NCI-H1694 (cell line): Measurements from ENCODE around the gene ANKRD39.

Source experiments
- DNase-seq: peaks from one replicate; lab custom pipeline; 2025; lab: John Stamatoyannopoulos, UW

ANKRD39 gene

GRCh38 chr2:96887493-96888012, 29.7 kb upstream of the ANKRD39 start:
- no peak for DNase-seq

- no peak for DNase-seq
Observed at GRCh38 chr2:96885432-96886347, 27.9 kb upstream of the ANKRD39 start.

- DNase-seq = no peak
Observed at GRCh38 chr2:96884299-96885094, 26.7 kb upstream of the ANKRD39 start.

- no peak for DNase-seq
Observed at GRCh38 chr2:96883306-96883705, 25.5 kb upstream of the ANKRD39 start.

- no peak for DNase-seq
Observed at GRCh38 chr2:96882906-96883305, 25.1 kb upstream of the ANKRD39 start.

GRCh38 chr2:96882230-96882629, 24.4 kb upstream of the ANKRD39 start:
- no peak for DNase-seq

GRCh38 chr2:96881349-96882195, 23.8 kb upstream of the ANKRD39 start:
- DNase-seq = no peak

- DNase-seq = no peak
Observed at GRCh38 chr2:96880891-96881273, 23.1 kb upstream of the ANKRD39 start.

- no peak for DNase-seq
Observed at GRCh38 chr2:96879545-96880040, 21.8 kb upstream of the ANKRD39 start.

GRCh38 chr2:96878796-96879544, 21.2 kb upstream of the ANKRD39 start:
- no peak for DNase-seq

- no peak for DNase-seq
Observed at GRCh38 chr2:96878171-96878570, 20.4 kb upstream of the ANKRD39 start.

- DNase-seq = no peak
Observed at GRCh38 chr2:96877631-96878092, 19.8 kb upstream of the ANKRD39 start.

GRCh38 chr2:96877042-96877451, 19.2 kb upstream of the ANKRD39 start:
- DNase-seq = no peak

GRCh38 chr2:96876269-96877041, 18.6 kb upstream of the ANKRD39 start:
- DNase-seq = no peak

- DNase-seq = no peak
Observed at GRCh38 chr2:96875498-96876268, 17.9 kb upstream of the ANKRD39 start.

GRCh38 chr2:96874198-96874831, 16.5 kb upstream of the ANKRD39 start:
- no peak for DNase-seq

GRCh38 chr2:96873651-96874096, 15.9 kb upstream of the ANKRD39 start:
- no peak for DNase-seq

- no peak for DNase-seq
Observed at GRCh38 chr2:96872591-96873349, 15.0 kb upstream of the ANKRD39 start.
